A673 (cell line): ENCODE measurements around the gene GRIK3. TPM values are rescaled to one million over a fixed set of nuclear protein-coding genes. Genes with fewer than 3 reads are reported as not detected.

Source experiments
- BruUV-seq: library from RNA; stranded (reverse); fragments of 400-500 nt; replicated peaks from 2 replicates; lab custom pipeline; 2021; lab: Mats Ljungman, UMichigan
- CTCF ChIA-PET: fragments of 300-600 bp; sonication (Branson Sonifier 250); formaldehyde crosslinking; loops from one replicate; lab custom pipeline; 2022; ENCODE audit warnings: antibody characterized with exemption; lab: Charles Lee
- POLR2A ChIA-PET: fragments of 300-600 bp; sonication (Branson Sonifier 250); formaldehyde crosslinking; loops from one replicate; lab custom pipeline; 2022; ENCODE audit warnings: antibody characterized with exemption; ENCODE audit not compliant: low non-redundant PET; lab: Charles Lee
- DNase-seq: peaks from one replicate; pipeline ENCODE4 v3.0.0-alpha.2; 2015; ENCODE audit warnings: low spot score
- H3K27ac ChIP-seq: fragments of 200-600 bp; sonication (generic); 2 replicates; pipeline ENCODE4 v1.5.1; 2016; ENCODE audit warnings: mixed run types, low read depth, mild to moderate bottlenecking, mixed read lengths, antibody characterized with exemption, low read length; ENCODE audit not compliant: poor library complexity, severe bottlenecking
- H3K27me3 ChIP-seq: fragments of 200-600 bp; sonication (generic); replicated peaks from 2 replicates; pipeline ENCODE4 v1.6.1; 2017; ENCODE audit warnings: mixed run types, low read depth, mild to moderate bottlenecking, mixed read lengths, antibody characterized with exemption, low read length; ENCODE audit not compliant: insufficient read depth, poor library complexity
- H3K36me3 ChIP-seq: fragments of 200-600 bp; sonication (generic); 2 replicates; pipeline ENCODE4 v1.6.1; 2016; ENCODE audit warnings: mixed run types, mild to moderate bottlenecking, mixed read lengths, antibody characterized with exemption, low read length; ENCODE audit not compliant: insufficient read depth, poor library complexity, severe bottlenecking
- H3K4me1 ChIP-seq: fragments of 200-600 bp; sonication (generic); 2 replicates; pipeline ENCODE4 v1.6.1; 2017; ENCODE audit warnings: mixed run types, mild to moderate bottlenecking, mixed read lengths, antibody characterized with exemption, low read length; ENCODE audit not compliant: insufficient read depth, poor library complexity, severe bottlenecking
- H3K4me3 ChIP-seq: fragments of 200-600 bp; sonication (generic); 2 replicates; pipeline ENCODE4 v1.5.1; 2016; ENCODE audit warnings: low read depth, mixed run types, mild to moderate bottlenecking, mixed read lengths, low read length; ENCODE audit not compliant: poor library complexity, severe bottlenecking
- H3K9me3 ChIP-seq: fragments of 200-600 bp; sonication (generic); 2 replicates; pipeline ENCODE4 v1.6.1; 2016; ENCODE audit warnings: mixed run types, low read depth, mild to moderate bottlenecking, mixed read lengths, antibody characterized with exemption, low read length; ENCODE audit not compliant: poor library complexity, severe bottlenecking
- EZH2 ChIP-seq: fragments of 200-600 bp; sonication (generic); IDR thresholded peaks from 2 replicates; pipeline ENCODE4 v1.6.1; 2017; ENCODE audit warnings: borderline replicate concordance, low read depth, mild to moderate bottlenecking, mixed read lengths, antibody characterized with exemption, low read length; ENCODE audit not compliant: poor library complexity, severe bottlenecking
- intact Hi-C: fragments of 100-400 bp; cut with micrococcal nuclease; formaldehyde crosslinking; loops from one replicate; pipeline ENCODE4 v1.10.0; 2022; ENCODE audit not compliant: unreplicated experiment
- total RNA-seq: library from RNA; stranded (reverse); gene quantifications from 2 replicates; pipeline ENCODE4 v1.2.3, GENCODE V29; 2021
- TF ChIP-seq, protein P1 (sequence below): fragments of 300-800, 200-600 bp; sonication (generic); conservative IDR thresholded peaks from 2 replicates; pipeline ENCODE4 v1.5.1; 2017; ENCODE audit warnings: low read depth, mild to moderate bottlenecking, antibody characterized with exemption, low read length, moderate library complexity, mixed read lengths

GRIK3 gene
- total RNA-seq, 1 experiment from 2014 or later = 0.17 TPM

- no TSS peak for BruUV-seq
- Histone ChIP-seq H3K27ac (no peak overlapping the region), H3K36me3 (no peaks in the 10 kb centered on the region), H3K4me1 (no peaks in the 10 kb centered on the region), H3K4me3 (no peak overlapping the region), H3K9me3 (no peaks in the 10 kb centered on the region), H3K27me3 (no peaks in the 10 kb centered on the region)
- ChIA-PET POLR2A (no interaction called here), CTCF (no interaction called here)
- intact Hi-C loops = no loop called here
- no peak for DNase-seq
- TF ChIP-seq EZH2 = no peak
- TF ChIP-seq, protein P1, sequence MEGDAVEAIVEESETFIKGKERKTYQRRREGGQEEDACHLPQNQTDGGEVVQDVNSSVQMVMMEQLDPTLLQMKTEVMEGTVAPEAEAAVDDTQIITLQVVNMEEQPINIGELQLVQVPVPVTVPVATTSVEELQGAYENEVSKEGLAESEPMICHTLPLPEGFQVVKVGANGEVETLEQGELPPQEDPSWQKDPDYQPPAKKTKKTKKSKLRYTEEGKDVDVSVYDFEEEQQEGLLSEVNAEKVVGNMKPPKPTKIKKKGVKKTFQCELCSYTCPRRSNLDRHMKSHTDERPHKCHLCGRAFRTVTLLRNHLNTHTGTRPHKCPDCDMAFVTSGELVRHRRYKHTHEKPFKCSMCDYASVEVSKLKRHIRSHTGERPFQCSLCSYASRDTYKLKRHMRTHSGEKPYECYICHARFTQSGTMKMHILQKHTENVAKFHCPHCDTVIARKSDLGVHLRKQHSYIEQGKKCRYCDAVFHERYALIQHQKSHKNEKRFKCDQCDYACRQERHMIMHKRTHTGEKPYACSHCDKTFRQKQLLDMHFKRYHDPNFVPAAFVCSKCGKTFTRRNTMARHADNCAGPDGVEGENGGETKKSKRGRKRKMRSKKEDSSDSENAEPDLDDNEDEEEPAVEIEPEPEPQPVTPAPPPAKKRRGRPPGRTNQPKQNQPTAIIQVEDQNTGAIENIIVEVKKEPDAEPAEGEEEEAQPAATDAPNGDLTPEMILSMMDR = no peak
These were observed 232.3 kb downstream of the GRIK3 start for GRCh38 chr1:36802018-36802417.

DNA sequence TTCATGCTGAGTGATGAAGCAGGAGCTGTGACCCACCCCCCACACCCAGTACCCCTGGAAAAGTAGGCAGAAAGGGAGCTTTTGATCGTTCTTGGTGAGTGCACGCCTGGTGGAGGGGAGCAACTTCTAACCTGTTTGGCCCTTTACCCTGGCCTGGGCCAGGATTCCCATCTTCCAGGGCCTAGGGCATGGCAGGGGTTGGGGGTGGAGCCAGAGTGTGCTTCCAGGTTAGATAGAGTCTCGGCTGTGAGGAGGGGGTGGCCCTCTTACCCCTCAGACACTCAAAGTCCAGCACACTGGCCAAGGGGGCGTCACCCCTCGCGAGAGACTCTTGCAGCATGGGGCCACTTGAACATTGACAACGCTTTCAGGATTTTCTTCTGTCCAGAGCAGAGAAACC, 236.6 kb downstream of the GRIK3 start:
- CTCF ChIA-PET = no interaction called here
- TF ChIP-seq EZH2 = no peak
- TF ChIP-seq, protein P1 = no peak
- Histone ChIP-seq H3K36me3 (no peaks in the 10 kb centered on the region), H3K4me3 (no peak overlapping the region), H3K4me1 (no peaks in the 10 kb centered on the region), H3K27me3 (no peaks in the 10 kb centered on the region), H3K27ac (no peak overlapping the region), H3K9me3 (no peaks in the 10 kb centered on the region)
- no peak for DNase-seq
- intact Hi-C loops = no loop called here
- no TSS peak for BruUV-seq
- POLR2A ChIA-PET = no interaction called here

- TF ChIP-seq, protein P1 = no peak
- no peak for TF ChIP-seq EZH2
- BruUV-seq = no TSS peak
- CTCF ChIA-PET = no interaction called here
- DNase-seq = no peak
- intact Hi-C loops = no loop called here
- POLR2A ChIA-PET = no interaction called here
- H3K36me3 ChIP-seq = no peaks in the 10 kb centered on the region
- no peaks in the 10 kb centered on the region for H3K4me1 ChIP-seq
- H3K27ac ChIP-seq = no peak overlapping the region
- no peaks in the 10 kb centered on the region for H3K27me3 ChIP-seq
- no peak overlapping the region for H3K4me3 ChIP-seq
- no peaks in the 10 kb centered on the region for H3K9me3 ChIP-seq
These were observed 237.6 kb downstream of the GRIK3 start for GRCh38 chr1:36796733-36797132.
